Stomach smooth muscle (tissue), 2 donors: Measurements from ENCODE around the gene ERC2.

Experiments
- H3K27ac ChIP-seq: one replicate; pipeline ENCODE4 v1.7.0; 2013; ENCODE audit warnings: mild to moderate bottlenecking, low read length, inconsistent platforms
- H3K27me3 ChIP-seq, 2 donors: one replicate each; pipeline ENCODE4 v1.7.0; 2013; ENCODE audit warnings: low read length in 2 of 2; ENCODE audit not compliant: insufficient read depth in 2 of 2, control insufficient read depth in 1 of 2
- H3K36me3 ChIP-seq, 2 donors: one replicate each; pipeline ENCODE4 v1.7.0; 2013; ENCODE audit warnings: low read length in 2 of 2; ENCODE audit not compliant: control insufficient read depth in 2 of 2, insufficient read depth in 2 of 2
- H3K4me1 ChIP-seq: one replicate; pipeline ENCODE4 v1.7.0; 2013; ENCODE audit warnings: low read length; ENCODE audit not compliant: control insufficient read depth, insufficient read depth
- H3K4me3 ChIP-seq, 2 donors: one replicate each; pipeline ENCODE4 v1.7.0; 2013; ENCODE audit warnings: low read length in 2 of 2
- H3K9ac ChIP-seq, 2 donors: one replicate each; pipeline ENCODE4 v1.7.0; 2013; ENCODE audit warnings: low read length in 2 of 2, mild to moderate bottlenecking in 1 of 2
- H3K9me3 ChIP-seq, 2 donors: one replicate each; pipeline ENCODE4 v1.7.0; 2013; ENCODE audit warnings: low read length in 2 of 2; ENCODE audit not compliant: control insufficient read depth in 2 of 2
- donor health status: healthy.
- donor health status: Pancreatic carcinoma.

Gene ERC2

DNA sequence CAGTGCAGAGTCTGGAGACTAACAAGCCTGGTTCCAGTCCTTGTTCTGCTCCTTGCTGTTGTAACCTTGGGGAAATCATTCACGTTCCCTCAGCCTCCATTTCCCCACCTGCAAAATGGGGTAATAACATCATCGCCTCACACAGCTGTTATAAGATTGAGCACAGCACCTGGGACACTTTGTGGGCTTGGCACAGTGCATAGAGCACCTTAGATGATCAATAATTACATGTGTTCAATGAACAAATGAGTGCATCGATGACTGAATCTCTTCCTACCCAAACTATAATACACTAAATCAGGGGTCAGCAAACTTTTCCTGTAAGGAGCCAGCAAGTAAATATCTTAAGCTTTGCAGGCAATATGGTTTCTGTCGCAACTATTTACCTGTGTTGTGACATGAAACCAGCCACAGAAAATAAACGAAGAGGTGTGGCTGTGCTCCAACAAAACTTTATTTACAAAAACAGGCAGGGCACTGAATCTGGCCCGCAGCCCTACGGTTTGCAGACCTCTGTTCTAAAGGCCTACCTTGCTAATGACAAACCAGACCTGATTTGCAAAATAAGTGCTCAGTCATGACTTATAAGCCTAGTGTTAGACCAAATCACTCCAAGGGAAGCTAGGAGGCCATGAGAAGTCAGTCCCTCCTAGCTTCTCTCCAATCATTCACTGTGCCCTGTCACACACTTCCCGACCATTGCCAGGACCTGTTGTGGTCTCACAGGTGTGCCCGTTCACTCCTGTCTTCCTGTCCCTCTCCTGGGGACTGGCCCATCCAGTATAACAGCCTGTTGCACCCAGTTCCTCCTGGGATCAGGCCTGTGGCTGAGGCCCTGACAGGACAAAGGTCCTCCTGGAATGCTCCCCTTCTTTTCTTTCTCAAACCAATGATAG, 831.7 kb downstream of the ERC2 start:
- no peak overlapping the region for H3K9ac ChIP-seq
- H3K4me1 ChIP-seq, result no peaks in the 10 kb centered on the region
- H3K4me3 ChIP-seq, result no peak overlapping the region
- no peaks in the 10 kb centered on the region for H3K9me3 ChIP-seq
- no peak overlapping the region for H3K27ac ChIP-seq
- no peaks in the 10 kb centered on the region for H3K36me3 ChIP-seq
- H3K27me3 ChIP-seq, result no peaks in the 10 kb centered on the region

DNA sequence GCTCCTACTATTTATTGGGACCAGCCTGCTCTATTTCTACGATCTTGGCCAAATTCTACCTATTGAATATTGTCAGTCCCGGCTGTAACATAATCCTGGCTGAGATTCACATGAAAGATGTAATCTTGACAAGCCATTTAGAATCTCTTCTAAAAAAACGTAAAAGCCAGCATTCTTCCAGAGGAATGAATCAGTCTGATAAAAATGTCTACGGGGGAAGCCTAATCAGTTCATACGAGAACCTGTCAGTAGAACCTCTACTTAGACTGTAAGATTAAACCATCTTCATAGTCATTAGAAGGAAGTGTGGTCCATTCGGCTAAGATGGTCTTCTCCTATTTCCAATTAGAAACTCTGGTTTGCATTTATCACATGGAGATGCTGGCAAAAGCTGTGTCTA, 833.9 kb downstream of the ERC2 start:
- Histone ChIP-seq H3K9ac (no peak overlapping the region), H3K4me1 (no peaks in the 10 kb centered on the region), H3K9me3 (no peaks in the 10 kb centered on the region), H3K36me3 (no peaks in the 10 kb centered on the region), H3K27me3 (no peaks in the 10 kb centered on the region), H3K4me3 (no peak overlapping the region), H3K27ac (no peak overlapping the region)

DNA sequence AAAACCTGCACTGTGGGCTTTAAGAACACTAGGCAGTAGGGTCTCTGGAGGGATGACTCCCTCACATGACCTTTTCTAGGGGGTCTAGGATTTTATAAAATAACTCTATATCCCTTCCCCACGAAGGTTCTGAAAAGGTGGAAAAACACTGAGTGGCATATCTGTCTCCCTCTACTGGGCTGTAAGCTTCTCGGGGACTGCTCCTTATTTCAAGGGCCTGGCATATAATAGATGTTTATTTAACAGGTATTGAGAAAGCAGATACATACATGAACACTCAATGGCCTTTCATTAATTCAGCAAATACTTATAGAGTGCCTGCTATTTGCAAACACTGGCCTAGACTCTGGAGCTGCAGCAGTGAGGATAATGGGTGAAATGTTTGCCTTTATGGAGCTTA, 834.9 kb downstream of the ERC2 start:
- H3K9ac ChIP-seq, result no peak overlapping the region
- H3K27me3 ChIP-seq, result no peaks in the 10 kb centered on the region
- no peaks in the 10 kb centered on the region for H3K36me3 ChIP-seq

DNA sequence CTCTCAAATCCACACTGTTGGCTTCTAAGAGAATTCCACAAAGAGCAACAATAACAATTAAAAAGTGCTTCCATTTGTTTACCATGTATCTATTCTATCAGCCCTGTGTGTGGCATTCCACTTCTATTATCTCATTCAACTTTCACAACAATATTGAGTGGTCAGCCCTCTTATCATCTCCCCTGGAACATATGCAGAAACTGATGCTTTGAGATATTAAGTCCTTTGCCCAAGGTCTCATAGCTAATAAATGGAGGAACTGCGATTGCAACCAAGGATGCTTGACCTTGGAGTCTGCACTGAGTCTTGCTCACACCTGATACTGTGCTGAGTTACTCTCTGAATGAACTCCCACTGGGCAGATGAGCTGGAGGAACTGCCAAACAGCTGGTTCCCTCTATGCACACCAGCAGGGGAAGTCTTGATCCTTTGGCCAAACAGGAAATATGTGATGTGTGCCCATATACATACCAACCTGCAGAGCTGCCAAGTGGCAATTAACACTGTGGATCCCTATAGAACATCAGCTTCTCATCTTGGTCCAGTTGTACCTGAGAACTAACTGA, 836.4 kb downstream of the ERC2 start:
- no peaks in the 10 kb centered on the region for H3K27me3 ChIP-seq
- no peak overlapping the region for H3K27ac ChIP-seq
- no peaks in the 10 kb centered on the region for H3K9me3 ChIP-seq
- H3K4me1 ChIP-seq, result no peaks in the 10 kb centered on the region
- no peak overlapping the region for H3K4me3 ChIP-seq
- H3K36me3 ChIP-seq, result no peaks in the 10 kb centered on the region
- no peak overlapping the region for H3K9ac ChIP-seq

More for the DNA sequence above, 834.9 kb downstream of the ERC2 start:
- H3K9me3 ChIP-seq, result no peaks in the 10 kb centered on the region
- H3K4me1 ChIP-seq, result no peaks in the 10 kb centered on the region
- no peak overlapping the region for H3K27ac ChIP-seq
- no peak overlapping the region for H3K4me3 ChIP-seq

DNA sequence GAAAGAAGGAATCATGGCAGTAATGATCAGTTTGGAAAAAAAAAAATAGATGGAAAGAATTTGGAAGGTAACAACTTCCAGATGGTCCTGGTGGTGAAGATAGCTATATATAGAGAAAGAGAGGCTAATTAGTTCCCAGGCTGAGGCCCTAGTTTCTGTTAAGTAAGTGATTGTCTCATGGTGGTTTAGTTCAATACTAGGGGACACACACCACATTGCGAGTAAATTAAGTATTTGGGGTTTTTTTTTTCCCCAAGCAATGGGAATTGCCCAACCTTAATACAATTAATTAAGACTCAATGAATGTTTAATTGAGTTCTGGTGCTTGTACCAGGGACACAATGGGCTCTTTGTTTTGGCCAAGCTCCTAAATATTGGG, 837.4 kb downstream of the ERC2 start:
- no peak overlapping the region for H3K4me3 ChIP-seq
- no peaks in the 10 kb centered on the region for H3K36me3 ChIP-seq
- H3K9ac ChIP-seq, result no peak overlapping the region
- no peaks in the 10 kb centered on the region for H3K4me1 ChIP-seq
- H3K27me3 ChIP-seq, result no peaks in the 10 kb centered on the region
- H3K9me3 ChIP-seq, result no peaks in the 10 kb centered on the region
- H3K27ac ChIP-seq, result no peak overlapping the region

DNA sequence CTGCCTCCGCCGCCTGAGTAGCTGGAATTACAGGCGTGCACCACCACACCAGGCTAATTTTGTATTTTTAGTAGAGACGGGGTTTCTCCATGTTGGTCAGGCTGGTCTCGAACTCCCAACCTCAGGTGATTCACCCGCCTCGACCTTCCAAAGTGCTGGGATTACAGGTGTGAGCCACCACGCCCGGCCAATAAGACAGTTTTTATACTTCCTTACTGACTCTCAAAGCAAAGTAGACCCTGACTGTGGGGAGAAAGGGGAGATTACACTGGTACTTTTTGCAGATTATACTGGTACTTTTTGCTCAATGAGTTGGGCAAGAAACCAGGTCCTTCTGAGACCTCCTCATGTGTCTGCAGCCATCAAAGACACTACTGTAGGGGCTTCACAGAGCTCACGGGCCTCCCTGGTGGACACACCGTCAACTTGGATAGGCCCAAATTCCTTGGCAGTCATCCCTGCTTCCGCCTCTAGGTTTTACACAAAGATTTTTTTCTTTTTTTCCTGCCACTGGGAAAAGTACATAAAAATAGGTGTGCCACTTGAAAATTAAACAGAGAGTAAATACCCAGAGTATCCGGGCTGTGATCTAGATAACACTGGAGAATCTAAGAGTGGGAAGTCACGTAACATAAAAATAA, 837.9 kb downstream of the ERC2 start:
- Histone ChIP-seq H3K27me3 (no peaks in the 10 kb centered on the region), H3K9me3 (no peaks in the 10 kb centered on the region), H3K27ac (no peak overlapping the region), H3K9ac (no peak overlapping the region), H3K36me3 (no peaks in the 10 kb centered on the region), H3K4me1 (no peaks in the 10 kb centered on the region), H3K4me3 (no peak overlapping the region)

DNA sequence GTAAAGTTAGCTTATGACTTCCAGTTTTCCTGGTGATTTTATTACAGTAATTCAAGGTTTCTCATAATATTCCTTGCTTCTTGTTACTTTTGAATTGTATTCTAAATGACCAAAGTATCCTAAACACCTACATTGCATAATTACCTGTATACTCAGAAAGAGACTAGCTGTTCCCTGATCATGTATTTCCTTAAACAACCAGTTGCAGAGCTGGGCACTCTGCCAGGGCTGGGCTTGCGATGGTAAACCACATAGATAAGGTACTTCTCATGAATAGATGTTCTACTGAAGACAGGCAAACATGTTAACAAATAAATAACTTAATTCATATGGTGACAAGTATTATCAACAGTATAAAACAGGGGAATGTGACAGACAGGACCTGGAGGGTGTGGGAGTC, 838.8 kb downstream of the ERC2 start:
- H3K4me1 ChIP-seq, result no peaks in the 10 kb centered on the region
- no peak overlapping the region for H3K4me3 ChIP-seq
- no peak overlapping the region for H3K9ac ChIP-seq
- H3K9me3 ChIP-seq, result no peaks in the 10 kb centered on the region
- no peaks in the 10 kb centered on the region for H3K27me3 ChIP-seq
- no peaks in the 10 kb centered on the region for H3K36me3 ChIP-seq
- no peak overlapping the region for H3K27ac ChIP-seq

DNA sequence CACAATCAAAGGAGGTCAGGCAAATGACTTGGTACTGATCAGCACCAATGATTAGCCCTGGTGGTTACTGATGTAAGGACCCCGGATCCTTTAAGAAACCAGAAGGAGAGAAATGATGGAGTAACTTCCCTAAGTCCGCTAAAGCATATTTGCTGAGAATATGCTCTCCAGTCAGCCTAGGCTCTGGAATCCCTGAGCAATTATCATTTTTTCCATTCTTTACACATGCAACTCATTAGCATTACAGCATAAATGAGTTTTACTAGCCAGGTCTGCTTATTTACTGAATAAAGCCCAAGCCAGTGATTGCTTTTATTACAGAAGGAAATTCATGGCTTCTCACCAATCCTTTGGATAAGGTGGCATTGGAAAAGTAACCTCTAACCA, 842.0 kb downstream of the ERC2 start:
- H3K4me3 ChIP-seq, result no peak overlapping the region
- no peaks in the 10 kb centered on the region for H3K9me3 ChIP-seq
- no peaks in the 10 kb centered on the region for H3K36me3 ChIP-seq
- no peak overlapping the region for H3K9ac ChIP-seq
- no peaks in the 10 kb centered on the region for H3K27me3 ChIP-seq
- no peaks in the 10 kb centered on the region for H3K4me1 ChIP-seq
- no peak overlapping the region for H3K27ac ChIP-seq

DNA sequence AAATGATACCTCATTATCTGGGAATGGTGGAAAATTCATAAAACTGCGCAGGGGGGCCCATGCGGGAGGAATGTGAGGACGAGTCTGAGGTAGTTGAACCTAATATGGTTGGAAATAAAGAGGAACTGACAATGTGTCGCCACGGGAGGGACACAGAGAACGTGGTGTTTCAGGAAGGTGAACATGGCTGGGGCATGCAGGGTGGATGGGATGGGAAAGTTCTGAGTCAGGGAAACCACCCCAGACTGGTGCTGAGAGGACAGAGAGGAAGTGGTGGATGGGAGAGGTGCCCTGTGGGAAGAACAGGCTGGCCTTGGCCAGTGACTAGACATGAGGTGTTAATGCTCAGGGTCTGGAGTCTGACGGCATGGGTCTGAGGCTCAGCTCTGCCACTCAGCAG, 844.0 kb downstream of the ERC2 start:
- Histone ChIP-seq H3K4me1 (no peaks in the 10 kb centered on the region), H3K9me3 (no peaks in the 10 kb centered on the region), H3K9ac (no peak overlapping the region), H3K36me3 (no peaks in the 10 kb centered on the region), H3K4me3 (no peak overlapping the region), H3K27me3 (no peaks in the 10 kb centered on the region), H3K27ac (no peak overlapping the region)

DNA sequence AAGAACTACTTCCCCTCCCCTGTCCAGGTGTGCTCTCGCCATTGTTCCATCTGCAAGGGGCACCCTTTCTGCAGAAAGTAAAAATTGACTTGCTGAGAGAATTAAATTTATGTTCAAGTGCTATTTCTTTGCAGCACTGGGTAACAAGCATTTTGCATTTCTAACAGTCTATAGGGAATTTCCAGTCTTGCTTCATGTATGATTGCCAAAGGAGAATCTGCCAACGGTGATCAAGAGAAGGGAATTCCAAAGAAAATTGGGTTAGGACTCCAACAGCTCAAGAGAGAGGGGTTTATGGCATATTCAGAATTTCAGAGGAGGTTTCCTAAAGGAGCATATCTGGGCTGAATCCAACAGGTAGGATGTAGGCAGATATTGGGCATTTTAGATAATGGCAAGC, 844.5 kb downstream of the ERC2 start:
- H3K36me3 ChIP-seq, result no peaks in the 10 kb centered on the region
- H3K9ac ChIP-seq, result no peak overlapping the region
- H3K27me3 ChIP-seq, result no peaks in the 10 kb centered on the region
- H3K4me1 ChIP-seq, result no peaks in the 10 kb centered on the region
- H3K9me3 ChIP-seq, result no peaks in the 10 kb centered on the region
- H3K27ac ChIP-seq, result no peak overlapping the region
- H3K4me3 ChIP-seq, result no peak overlapping the region

DNA sequence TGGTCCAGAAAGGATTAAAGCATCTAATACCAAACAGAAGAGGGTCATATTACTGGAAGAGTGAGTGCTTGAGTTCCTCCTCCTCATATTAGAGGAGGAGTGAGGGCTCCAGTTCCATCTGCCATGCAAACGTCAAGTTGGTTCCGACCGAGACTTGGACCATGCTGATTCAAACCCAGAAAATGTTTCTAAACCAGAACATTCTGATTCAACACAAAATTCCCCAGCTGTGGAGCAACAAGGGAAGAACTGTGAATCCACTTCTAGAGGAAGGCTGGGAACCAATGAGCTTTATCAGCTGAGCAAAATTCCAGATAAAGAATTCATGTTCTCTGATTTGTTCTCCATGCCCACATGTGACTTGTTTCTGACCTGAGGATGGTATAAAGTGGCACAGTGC, 845.5 kb downstream of the ERC2 start:
- H3K4me3 ChIP-seq, result no peak overlapping the region

More for the DNA sequence above, 845.5 kb downstream of the ERC2 start:
- no peaks in the 10 kb centered on the region for H3K4me1 ChIP-seq
- H3K27me3 ChIP-seq, result no peaks in the 10 kb centered on the region
- H3K27ac ChIP-seq, result no peak overlapping the region
- no peaks in the 10 kb centered on the region for H3K9me3 ChIP-seq
- H3K36me3 ChIP-seq, result no peaks in the 10 kb centered on the region
- no peak overlapping the region for H3K9ac ChIP-seq
